SK-N-SH treated with all-trans-retinoic acid at 6 μM for 48 hours (cell line): ENCODE data around the gene SMIM26.

ENCODE experiments used
- ATAC-seq: fragments of 200-7000 bp; cut with Tn5 transposase; 3 replicates; pipeline ENCODE4 v1.9.1; 2020; ENCODE audit warnings: mild to moderate bottlenecking, moderate library complexity
- ARNTL ChIP-seq: fragments of 450-650 bp; formaldehyde crosslinking; IDR thresholded peaks from 2 replicates; pipeline ENCODE4 v1.5.0; 2020; ENCODE audit warnings: low read depth, mild to moderate bottlenecking, moderate library complexity, borderline replicate concordance
- BACH2 ChIP-seq: fragments of 250-450 bp; sonication (Bioruptor Pico); IDR thresholded peaks from 2 replicates; pipeline ENCODE4 v1.9.0; 2021; ENCODE audit warnings: mild to moderate bottlenecking, borderline replicate concordance
- CSDC2 ChIP-seq: fragments of 250-450 bp; sonication (Bioruptor Pico); IDR thresholded peaks from 2 replicates; pipeline ENCODE4 v1.5.0; 2020; ENCODE audit warnings: mild to moderate bottlenecking, moderate library complexity
- ESRRG ChIP-seq: fragments of 250-450 bp; sonication (Bioruptor Pico); IDR thresholded peaks from 2 replicates; pipeline ENCODE4 v1.6.1; 2021; ENCODE audit warnings: mild to moderate bottlenecking
- GLIS3 ChIP-seq: fragments of 250-450 bp; sonication (Bioruptor Pico); IDR thresholded peaks from 2 replicates; pipeline ENCODE4 v1.5.0; 2020; ENCODE audit warnings: mild to moderate bottlenecking, moderate library complexity
- ISL1 ChIP-seq: fragments of 250-450 bp; sonication (Bioruptor Pico); IDR thresholded peaks from 2 replicates; pipeline ENCODE4 v2.1.2; 2022; ENCODE audit warnings: mild to moderate bottlenecking, moderate library complexity
- OSR1 ChIP-seq: fragments of 250-450 bp; sonication (Bioruptor Pico); IDR thresholded peaks from 2 replicates; pipeline ENCODE4 v1.8.0; 2022; ENCODE audit warnings: moderate library complexity, mild to moderate bottlenecking, inconsistent platforms
- PPARA ChIP-seq: fragments of 250-450 bp; sonication (Bioruptor Pico); IDR thresholded peaks from 2 replicates; pipeline ENCODE4 v1.5.0; 2020; ENCODE audit warnings: mild to moderate bottlenecking, borderline replicate concordance
- RARB ChIP-seq: fragments of 250-450 bp; sonication (Bioruptor Pico); IDR thresholded peaks from 2 replicates; pipeline ENCODE4 v1.8.0; 2021; ENCODE audit warnings: mild to moderate bottlenecking, moderate library complexity
- SNAI2 ChIP-seq: fragments of 250-450 bp; sonication (Bioruptor Pico); IDR thresholded peaks from 2 replicates; pipeline ENCODE4 v1.5.0; 2020; ENCODE audit warnings: mild to moderate bottlenecking, moderate library complexity
- TCF4 ChIP-seq: fragments of 250-450 bp; sonication (Bioruptor Pico); IDR thresholded peaks from 2 replicates; pipeline ENCODE4 v1.8.0; 2021; ENCODE audit warnings: mild to moderate bottlenecking, moderate library complexity, borderline replicate concordance
- TOX ChIP-seq: fragments of 250-450 bp; sonication (Bioruptor Pico); IDR thresholded peaks from 2 replicates; pipeline ENCODE4 v1.8.0; 2021; ENCODE audit warnings: mild to moderate bottlenecking, moderate library complexity, borderline replicate concordance
- ZC3H10 ChIP-seq: fragments of 250-450 bp; sonication (Bioruptor Pico); IDR thresholded peaks from 2 replicates; pipeline ENCODE4 v1.5.1; 2021; ENCODE audit warnings: mild to moderate bottlenecking, moderate library complexity
- ZFP3 ChIP-seq: fragments of 250-450 bp; sonication (Bioruptor Pico); IDR thresholded peaks from 2 replicates; pipeline ENCODE4 v1.5.0; 2020; ENCODE audit warnings: mild to moderate bottlenecking, moderate library complexity
- ZFP30 ChIP-seq: fragments of 450-650 bp; formaldehyde crosslinking; IDR thresholded peaks from 2 replicates; pipeline ENCODE4 v1.5.0; 2022; ENCODE audit warnings: mild to moderate bottlenecking, moderate library complexity
- ZNF565 ChIP-seq: fragments of 450-650 bp; formaldehyde crosslinking; conservative IDR thresholded peaks from 2 replicates; pipeline ENCODE4 v1.5.0; 2020; ENCODE audit warnings: low read depth, mild to moderate bottlenecking, moderate library complexity
- ZNF70 ChIP-seq: fragments of 450-650 bp; formaldehyde crosslinking; IDR thresholded peaks from 2 replicates; pipeline ENCODE4 v1.5.0; 2020; ENCODE audit warnings: mild to moderate bottlenecking, moderate library complexity
- ZNF8 ChIP-seq: fragments of 450-650 bp; formaldehyde crosslinking; IDR thresholded peaks from 2 replicates; pipeline ENCODE4 v1.5.0; 2020; ENCODE audit warnings: mild to moderate bottlenecking, moderate library complexity
- TF ChIP-seq, protein P1 (sequence below): fragments of 250-450 bp; sonication (Bioruptor Pico); IDR thresholded peaks from 2 replicates; pipeline ENCODE4 v1.8.0; 2021; ENCODE audit warnings: low read depth, mild to moderate bottlenecking, moderate library complexity, borderline replicate concordance
- TF ChIP-seq, protein P2 (sequence below): fragments of 250-450 bp; sonication (Bioruptor Pico); IDR thresholded peaks from 2 replicates; pipeline ENCODE4 v1.5.1; 2020; ENCODE audit warnings: low read depth, mild to moderate bottlenecking, moderate library complexity
- TF ChIP-seq, protein P3 (sequence below): fragments of 250-450 bp; sonication (Bioruptor Pico); IDR thresholded peaks from 2 replicates; pipeline ENCODE4 v1.5.1; 2021; ENCODE audit warnings: mild to moderate bottlenecking, moderate library complexity
- TF ChIP-seq, protein P4 (sequence below): fragments of 250-450 bp; sonication (Bioruptor Pico); IDR thresholded peaks from 2 replicates; pipeline ENCODE4 v1.5.0; 2020; ENCODE audit warnings: mild to moderate bottlenecking, moderate library complexity

Gene SMIM26

DNA sequence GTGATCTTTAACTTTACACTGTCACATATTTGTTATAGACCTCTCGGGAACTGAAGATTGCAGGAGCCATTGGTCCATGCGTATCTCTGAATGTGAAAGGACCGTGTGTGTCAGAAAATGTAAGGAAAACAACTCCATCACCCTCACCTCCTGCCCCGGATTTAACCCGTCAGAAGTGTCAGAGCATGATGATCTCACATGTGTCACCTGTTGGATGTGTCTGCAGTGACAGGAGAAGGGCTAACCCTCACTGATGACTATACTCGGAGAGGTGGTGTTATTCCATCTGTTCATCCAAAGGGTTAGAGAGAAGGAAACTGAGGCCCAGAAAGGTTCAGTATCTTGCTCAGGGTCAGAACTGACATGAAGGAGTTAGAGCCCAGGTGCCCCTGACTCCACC, 34.6 kb upstream of the SMIM26 start:
- TF ChIP-seq ARNTL (CRISPR knock-in tag) = no peak
- TF ChIP-seq OSR1 (CRISPR knock-in tag) = no peak
- TF ChIP-seq ISL1 = no peak
- TF ChIP-seq ZFP3 (CRISPR knock-in tag) = no peak
- TF ChIP-seq GLIS3 = no peak
- TF ChIP-seq ZC3H10 (CRISPR knock-in tag) = no peak
- TF ChIP-seq ESRRG (CRISPR knock-in tag) = no peak
- TF ChIP-seq CSDC2 (CRISPR knock-in tag) = no peak
- no peak for TF ChIP-seq ZFP30
- TF ChIP-seq, protein P1, sequence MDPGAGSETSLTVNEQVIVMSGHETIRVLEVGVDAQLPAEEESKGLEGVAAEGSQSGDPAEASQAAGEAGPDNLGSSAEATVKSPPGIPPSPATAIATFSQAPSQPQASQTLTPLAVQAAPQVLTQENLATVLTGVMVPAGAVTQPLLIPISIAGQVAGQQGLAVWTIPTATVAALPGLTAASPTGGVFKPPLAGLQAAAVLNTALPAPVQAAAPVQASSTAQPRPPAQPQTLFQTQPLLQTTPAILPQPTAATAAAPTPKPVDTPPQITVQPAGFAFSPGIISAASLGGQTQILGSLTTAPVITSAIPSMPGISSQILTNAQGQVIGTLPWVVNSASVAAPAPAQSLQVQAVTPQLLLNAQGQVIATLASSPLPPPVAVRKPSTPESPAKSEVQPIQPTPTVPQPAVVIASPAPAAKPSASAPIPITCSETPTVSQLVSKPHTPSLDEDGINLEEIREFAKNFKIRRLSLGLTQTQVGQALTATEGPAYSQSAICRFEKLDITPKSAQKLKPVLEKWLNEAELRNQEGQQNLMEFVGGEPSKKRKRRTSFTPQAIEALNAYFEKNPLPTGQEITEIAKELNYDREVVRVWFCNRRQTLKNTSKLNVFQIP = no peak
- TF ChIP-seq SNAI2 (CRISPR knock-in tag) = no peak
- no peak for TF ChIP-seq BACH2 (CRISPR knock-in tag)
- no peak for TF ChIP-seq ZNF8 (CRISPR knock-in tag)
- no peak for TF ChIP-seq ZNF565 (CRISPR knock-in tag)
- TF ChIP-seq, protein P2, sequence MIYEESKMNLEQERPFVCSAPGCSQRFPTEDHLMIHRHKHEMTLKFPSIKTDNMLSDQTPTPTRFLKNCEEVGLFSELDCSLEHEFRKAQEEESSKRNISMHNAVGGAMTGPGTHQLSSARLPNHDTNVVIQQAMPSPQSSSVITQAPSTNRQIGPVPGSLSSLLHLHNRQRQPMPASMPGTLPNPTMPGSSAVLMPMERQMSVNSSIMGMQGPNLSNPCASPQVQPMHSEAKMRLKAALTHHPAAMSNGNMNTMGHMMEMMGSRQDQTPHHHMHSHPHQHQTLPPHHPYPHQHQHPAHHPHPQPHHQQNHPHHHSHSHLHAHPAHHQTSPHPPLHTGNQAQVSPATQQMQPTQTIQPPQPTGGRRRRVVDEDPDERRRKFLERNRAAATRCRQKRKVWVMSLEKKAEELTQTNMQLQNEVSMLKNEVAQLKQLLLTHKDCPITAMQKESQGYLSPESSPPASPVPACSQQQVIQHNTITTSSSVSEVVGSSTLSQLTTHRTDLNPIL (CRISPR knock-in tag) = no peak
- TF ChIP-seq, protein P3, sequence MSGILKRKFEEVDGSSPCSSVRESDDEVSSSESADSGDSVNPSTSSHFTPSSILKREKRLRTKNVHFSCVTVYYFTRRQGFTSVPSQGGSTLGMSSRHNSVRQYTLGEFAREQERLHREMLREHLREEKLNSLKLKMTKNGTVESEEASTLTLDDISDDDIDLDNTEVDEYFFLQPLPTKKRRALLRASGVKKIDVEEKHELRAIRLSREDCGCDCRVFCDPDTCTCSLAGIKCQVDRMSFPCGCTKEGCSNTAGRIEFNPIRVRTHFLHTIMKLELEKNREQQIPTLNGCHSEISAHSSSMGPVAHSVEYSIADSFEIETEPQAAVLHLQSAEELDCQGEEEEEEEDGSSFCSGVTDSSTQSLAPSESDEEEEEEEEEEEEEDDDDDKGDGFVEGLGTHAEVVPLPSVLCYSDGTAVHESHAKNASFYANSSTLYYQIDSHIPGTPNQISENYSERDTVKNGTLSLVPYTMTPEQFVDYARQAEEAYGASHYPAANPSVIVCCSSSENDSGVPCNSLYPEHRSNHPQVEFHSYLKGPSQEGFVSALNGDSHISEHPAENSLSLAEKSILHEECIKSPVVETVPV (CRISPR knock-in tag) = no peak
- TF ChIP-seq TCF4 (CRISPR knock-in tag) = no peak
- no peak for TF ChIP-seq TOX (CRISPR knock-in tag)
- no peak for TF ChIP-seq RARB (CRISPR knock-in tag)
- TF ChIP-seq, protein P4, sequence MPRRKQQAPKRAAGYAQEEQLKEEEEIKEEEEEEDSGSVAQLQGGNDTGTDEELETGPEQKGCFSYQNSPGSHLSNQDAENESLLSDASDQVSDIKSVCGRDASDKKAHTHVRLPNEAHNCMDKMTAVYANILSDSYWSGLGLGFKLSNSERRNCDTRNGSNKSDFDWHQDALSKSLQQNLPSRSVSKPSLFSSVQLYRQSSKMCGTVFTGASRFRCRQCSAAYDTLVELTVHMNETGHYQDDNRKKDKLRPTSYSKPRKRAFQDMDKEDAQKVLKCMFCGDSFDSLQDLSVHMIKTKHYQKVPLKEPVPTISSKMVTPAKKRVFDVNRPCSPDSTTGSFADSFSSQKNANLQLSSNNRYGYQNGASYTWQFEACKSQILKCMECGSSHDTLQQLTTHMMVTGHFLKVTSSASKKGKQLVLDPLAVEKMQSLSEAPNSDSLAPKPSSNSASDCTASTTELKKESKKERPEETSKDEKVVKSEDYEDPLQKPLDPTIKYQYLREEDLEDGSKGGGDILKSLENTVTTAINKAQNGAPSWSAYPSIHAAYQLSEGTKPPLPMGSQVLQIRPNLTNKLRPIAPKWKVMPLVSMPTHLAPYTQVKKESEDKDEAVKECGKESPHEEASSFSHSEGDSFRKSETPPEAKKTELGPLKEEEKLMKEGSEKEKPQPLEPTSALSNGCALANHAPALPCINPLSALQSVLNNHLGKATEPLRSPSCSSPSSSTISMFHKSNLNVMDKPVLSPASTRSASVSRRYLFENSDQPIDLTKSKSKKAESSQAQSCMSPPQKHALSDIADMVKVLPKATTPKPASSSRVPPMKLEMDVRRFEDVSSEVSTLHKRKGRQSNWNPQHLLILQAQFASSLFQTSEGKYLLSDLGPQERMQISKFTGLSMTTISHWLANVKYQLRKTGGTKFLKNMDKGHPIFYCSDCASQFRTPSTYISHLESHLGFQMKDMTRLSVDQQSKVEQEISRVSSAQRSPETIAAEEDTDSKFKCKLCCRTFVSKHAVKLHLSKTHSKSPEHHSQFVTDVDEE = no peak
- no peak for ATAC-seq

DNA sequence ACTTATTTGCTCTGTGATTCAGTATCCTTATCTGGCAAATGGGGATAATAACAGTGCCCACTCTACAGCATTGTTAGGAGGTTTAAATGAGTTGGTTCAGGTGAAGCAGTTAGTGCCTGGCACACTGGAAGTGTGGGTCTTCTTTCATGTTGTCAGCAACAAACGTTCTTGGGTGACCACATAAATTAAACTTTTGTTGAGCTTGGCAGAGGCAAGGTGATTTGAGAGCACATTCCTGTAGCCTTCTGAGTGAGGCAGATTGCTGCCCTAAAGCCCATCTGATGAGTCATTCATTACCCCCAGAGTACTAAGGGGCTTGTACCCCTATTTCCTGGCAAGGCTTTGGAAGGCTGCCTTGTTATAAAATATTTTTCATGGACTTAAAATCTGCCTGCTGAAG, 33.7 kb upstream of the SMIM26 start:
- no peak for TF ChIP-seq ZNF8 (CRISPR knock-in tag)
- no peak for TF ChIP-seq BACH2 (CRISPR knock-in tag)
- no peak for TF ChIP-seq ZFP3 (CRISPR knock-in tag)
- no peak for TF ChIP-seq PPARA (CRISPR knock-in tag)
- no peak for TF ChIP-seq ISL1
- TF ChIP-seq, protein P1 = no peak
- no peak for TF ChIP-seq ZNF70 (CRISPR knock-in tag)
- TF ChIP-seq GLIS3 = no peak
- no peak for TF ChIP-seq ZC3H10 (CRISPR knock-in tag)
- no peak for TF ChIP-seq TCF4 (CRISPR knock-in tag)
- TF ChIP-seq ZFP30 = no peak
- no peak for TF ChIP-seq ESRRG (CRISPR knock-in tag)
- TF ChIP-seq ZNF565 (CRISPR knock-in tag) = no peak
- TF ChIP-seq, protein P3 (CRISPR knock-in tag) = no peak
- no peak for TF ChIP-seq TOX (CRISPR knock-in tag)
- TF ChIP-seq, protein P2 (CRISPR knock-in tag) = no peak
- no peak for TF ChIP-seq SNAI2 (CRISPR knock-in tag)
- TF ChIP-seq OSR1 (CRISPR knock-in tag) = no peak
- ATAC-seq = no peak
